Adipocyte (in vitro differentiated cells): Measurements from ENCODE around the gene GOLGA6L10.
"Not testable (repeated sequence)": the region's sequence is repeated elsewhere in the genome, so short reads cannot be mapped to it uniquely, and the experiment has no call there.

ENCODE experiments used
- DNase-seq: peaks from one replicate; pipeline ENCODE4 v3.0.0-alpha.2; 2015; ENCODE audit warnings: low read depth
- H3K27me3 ChIP-seq: replicated peaks from 2 replicates; pipeline ENCODE4 v1.7.0; 2013; ENCODE audit warnings: mild to moderate bottlenecking, low read length, moderate library complexity; ENCODE audit not compliant: control insufficient read depth, insufficient read depth
- H3K36me3 ChIP-seq: 2 replicates; pipeline ENCODE4 v1.7.0; 2013; ENCODE audit warnings: low read length, mild to moderate bottlenecking, moderate library complexity; ENCODE audit not compliant: control insufficient read depth, insufficient read depth, severe bottlenecking
- H3K4me1 ChIP-seq: 2 replicates; pipeline ENCODE4 v1.7.0; 2013; ENCODE audit warnings: mild to moderate bottlenecking, low read length, moderate library complexity; ENCODE audit not compliant: control insufficient read depth, insufficient read depth
- H3K4me3 ChIP-seq: 2 replicates; pipeline ENCODE4 v1.7.0; 2013; ENCODE audit warnings: mild to moderate bottlenecking, low read length, moderate library complexity
- H3K9ac ChIP-seq: 2 replicates; pipeline ENCODE4 v1.7.0; 2013; ENCODE audit warnings: mild to moderate bottlenecking, low read length, moderate library complexity
- H3K9me3 ChIP-seq: 2 replicates; pipeline ENCODE4 v1.7.0; 2013; ENCODE audit warnings: mild to moderate bottlenecking, low read length, moderate library complexity; ENCODE audit not compliant: control insufficient read depth

Gene GOLGA6L10

GRCh38 chr15:82371656-82372055 lies 22.4 kb upstream of the GOLGA6L10 start:
- no peaks in the 10 kb centered on the region for H3K9me3 ChIP-seq
- peaks cover 5% of the 10 kb centered on the region for H3K4me1 ChIP-seq
- no peaks in the 10 kb centered on the region for H3K36me3 ChIP-seq
- H3K4me3 ChIP-seq, result no peak overlapping the region
- no peak for DNase-seq
- no peak overlapping the region for H3K9ac ChIP-seq
- H3K27me3 ChIP-seq, result no peaks in the 10 kb centered on the region

- not testable (repeated sequence) for H3K9ac ChIP-seq, H3K4me1 ChIP-seq, H3K4me3 ChIP-seq, H3K36me3 ChIP-seq, H3K27me3 ChIP-seq, DNase-seq, H3K9me3 ChIP-seq
These were observed 18.5 kb upstream of the GOLGA6L10 start for GRCh38 chr15:82367790-82368189.

GRCh38 chr15:82365692-82366323 lies 16.5 kb upstream of the GOLGA6L10 start:
- not testable (repeated sequence) for H3K9me3 ChIP-seq, DNase-seq

GRCh38 chr15:82364548-82364947 lies 15.3 kb upstream of the GOLGA6L10 start:
- not testable (repeated sequence) for H3K4me3 ChIP-seq, H3K4me1 ChIP-seq, DNase-seq, H3K9ac ChIP-seq, H3K27me3 ChIP-seq, H3K9me3 ChIP-seq, H3K36me3 ChIP-seq

More at GRCh38 chr15:82365692-82366323, 16.5 kb upstream of the GOLGA6L10 start:
- not testable (repeated sequence) for H3K36me3 ChIP-seq, H3K4me1 ChIP-seq, H3K4me3 ChIP-seq, H3K27me3 ChIP-seq, H3K9ac ChIP-seq

GRCh38 chr15:82362790-82363189 lies 13.5 kb upstream of the GOLGA6L10 start:
- not testable (repeated sequence) for H3K4me1 ChIP-seq, H3K4me3 ChIP-seq, H3K9me3 ChIP-seq, DNase-seq, H3K9ac ChIP-seq, H3K36me3 ChIP-seq, H3K27me3 ChIP-seq

GRCh38 chr15:82360618-82361017 lies 11.3 kb upstream of the GOLGA6L10 start:
- not testable (repeated sequence) for H3K27me3 ChIP-seq, H3K4me1 ChIP-seq, DNase-seq

GRCh38 chr15:82355055-82355454 lies 5.8 kb upstream of the GOLGA6L10 start:
- not testable (repeated sequence) for H3K27me3 ChIP-seq, H3K9ac ChIP-seq, H3K36me3 ChIP-seq, H3K9me3 ChIP-seq, DNase-seq, H3K4me1 ChIP-seq, H3K4me3 ChIP-seq

More at GRCh38 chr15:82360618-82361017, 11.3 kb upstream of the GOLGA6L10 start:
- H3K36me3 ChIP-seq, H3K9ac ChIP-seq, H3K9me3 ChIP-seq, H3K4me3 ChIP-seq: not testable (repeated sequence)

- H3K27me3 ChIP-seq, H3K4me1 ChIP-seq, H3K9ac ChIP-seq, H3K36me3 ChIP-seq, H3K9me3 ChIP-seq, DNase-seq: not testable (repeated sequence)
- H3K4me3 ChIP-seq, result peak overlapping the region; percentile 75
These were observed 5.3 kb upstream of the GOLGA6L10 start for GRCh38 chr15:82354546-82354945.

- H3K9ac ChIP-seq, H3K4me1 ChIP-seq, H3K27me3 ChIP-seq, H3K36me3 ChIP-seq, H3K4me3 ChIP-seq, H3K9me3 ChIP-seq, DNase-seq: not testable (repeated sequence)
These were observed 1.6 kb downstream of the GOLGA6L10 start for GRCh38 chr15:82347645-82348044.

- H3K4me1 ChIP-seq, H3K27me3 ChIP-seq, H3K4me3 ChIP-seq, H3K9me3 ChIP-seq, H3K36me3 ChIP-seq, DNase-seq, H3K9ac ChIP-seq: not testable (repeated sequence)
These were observed 4.1 kb downstream of the GOLGA6L10 start for GRCh38 chr15:82345176-82345575.

- H3K9ac ChIP-seq, H3K4me1 ChIP-seq, H3K27me3 ChIP-seq, H3K36me3 ChIP-seq, DNase-seq, H3K9me3 ChIP-seq, H3K4me3 ChIP-seq: not testable (repeated sequence)
These were observed 4.9 kb downstream of the GOLGA6L10 start for GRCh38 chr15:82344421-82344820.

GRCh38 chr15:82343851-82344250 lies 5.4 kb downstream of the GOLGA6L10 start:
- H3K9ac ChIP-seq, H3K27me3 ChIP-seq, H3K36me3 ChIP-seq, H3K4me1 ChIP-seq, H3K9me3 ChIP-seq, H3K4me3 ChIP-seq, DNase-seq: not testable (repeated sequence)
